ENCODE measurements around the gene CSMD2.
"Not testable (repeated sequence)": the region's sequence is repeated elsewhere in the genome, so short reads cannot be mapped to it uniquely, and the experiment has no call there.

CSMD2 gene

DNA sequence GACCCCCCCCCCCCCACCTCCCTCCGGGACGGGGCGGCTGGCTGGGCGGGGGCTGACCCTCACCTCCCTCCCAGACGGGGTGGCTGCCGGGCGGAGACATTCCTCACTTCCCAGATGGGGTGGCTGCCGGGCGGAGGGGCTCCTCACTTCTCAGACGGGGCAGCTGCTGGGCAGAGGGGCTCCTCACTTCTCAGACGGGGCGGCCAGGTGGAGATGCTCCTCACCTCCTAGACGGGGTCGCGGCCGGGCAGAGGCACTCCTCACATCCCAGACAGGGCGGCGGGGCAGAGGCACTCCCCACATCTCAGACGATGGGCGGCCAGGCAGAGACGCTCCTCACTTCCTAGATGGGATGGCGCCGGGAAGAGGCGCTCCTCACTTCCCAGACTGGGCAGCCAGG, 655.8 kb downstream of the CSMD2 start:
- DNase-seq: not testable (repeated sequence)

- no peak for DNase-seq
Observed at GRCh38 chr1:33508151-33508550, 656.9 kb downstream of the CSMD2 start.

DNA sequence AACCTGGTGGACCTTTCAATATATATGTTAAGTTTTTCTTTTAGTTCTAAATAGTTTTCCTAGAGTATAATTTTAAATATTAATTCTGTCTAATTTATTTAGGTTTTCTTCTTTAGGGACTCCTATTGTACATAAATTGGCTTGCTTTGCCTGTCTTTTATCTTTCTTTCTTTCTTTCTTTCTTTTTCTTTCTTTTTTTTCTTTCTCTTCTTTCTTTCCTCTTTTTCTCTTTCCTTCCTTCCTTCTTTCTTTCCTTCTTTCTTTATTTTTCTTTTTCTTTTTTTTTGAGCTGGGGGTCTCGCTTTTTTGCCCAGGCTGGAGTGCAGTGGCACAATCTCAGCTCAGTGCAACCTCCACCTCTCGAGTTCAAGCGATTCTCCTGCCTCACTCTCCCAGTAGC, 657.4 kb downstream of the CSMD2 start:
- DNase-seq: no peak

- DNase-seq: no peak
Observed at GRCh38 chr1:33503506-33503905, 661.5 kb downstream of the CSMD2 start.

- DNase-seq: no peak
Observed at GRCh38 chr1:33502726-33503125, 662.3 kb downstream of the CSMD2 start.

DNA sequence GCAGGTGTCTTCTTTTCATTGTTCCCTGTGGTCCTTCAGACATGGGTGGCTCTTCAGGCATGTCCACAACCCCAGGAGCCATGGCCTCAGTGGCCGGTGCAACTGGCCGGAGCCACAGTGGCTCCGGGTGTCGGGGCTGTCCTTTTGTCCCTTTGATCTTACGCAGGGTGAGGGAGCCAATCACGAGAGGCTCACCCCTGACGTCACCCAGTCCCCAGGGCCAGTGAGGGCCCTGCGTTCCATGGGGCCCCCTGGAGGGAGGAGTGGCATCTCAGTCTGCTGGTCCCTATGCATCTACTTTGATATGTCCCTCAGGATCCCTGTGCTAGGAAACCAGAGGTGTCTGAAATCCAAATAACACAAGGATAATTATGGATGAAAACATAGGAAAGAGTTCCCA, 663.3 kb downstream of the CSMD2 start:
- DNase-seq: no peak

- DNase-seq: no peak
Observed at GRCh38 chr1:33501309-33501708, 663.7 kb downstream of the CSMD2 start.

- DNase-seq: no peak
Observed at GRCh38 chr1:33500547-33500946, 664.5 kb downstream of the CSMD2 start.

DNA sequence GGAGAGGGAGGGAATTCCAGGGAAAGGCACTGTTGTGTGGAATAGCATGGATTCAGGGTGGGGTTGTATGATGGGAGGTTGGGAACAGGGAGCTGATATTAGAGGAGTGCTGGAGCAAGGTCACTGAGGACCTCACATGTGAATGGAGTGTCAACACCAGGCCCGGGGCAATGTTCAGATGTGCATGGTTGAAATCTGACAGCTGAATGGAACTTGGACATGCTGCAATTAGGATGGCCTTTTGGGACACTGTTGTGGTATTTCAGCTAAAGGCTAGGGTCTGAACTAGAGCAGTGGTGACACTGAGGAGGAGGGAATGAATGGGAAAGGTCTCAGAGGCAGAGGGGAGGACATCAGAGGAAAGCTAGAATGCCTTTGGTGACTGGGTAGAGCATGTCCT, 667.6 kb downstream of the CSMD2 start:
- DNase-seq: no peak

GRCh38 chr1:33494929-33495328, 670.1 kb downstream of the CSMD2 start:
- no peak for DNase-seq

DNA sequence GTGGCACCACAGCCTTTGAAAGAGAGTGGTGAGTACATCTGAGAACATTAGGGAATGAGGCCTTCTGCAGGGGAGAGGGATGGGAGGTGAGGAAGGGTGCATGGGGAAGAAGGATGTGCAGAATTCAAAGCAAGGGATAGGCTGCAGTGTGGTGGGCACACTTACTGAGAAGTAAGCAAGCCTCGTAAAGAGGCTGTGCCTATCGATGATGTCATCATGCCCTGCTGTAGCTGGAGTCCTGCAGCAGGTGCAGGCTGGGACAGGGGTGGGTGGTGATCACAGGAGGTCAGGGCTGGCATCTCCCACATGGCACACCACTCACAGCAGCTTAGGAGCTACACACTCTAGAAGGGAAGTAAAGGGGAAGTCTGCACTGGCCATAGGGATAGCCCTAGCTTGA, 676.4 kb downstream of the CSMD2 start:
- DNase-seq: no peak

DNA sequence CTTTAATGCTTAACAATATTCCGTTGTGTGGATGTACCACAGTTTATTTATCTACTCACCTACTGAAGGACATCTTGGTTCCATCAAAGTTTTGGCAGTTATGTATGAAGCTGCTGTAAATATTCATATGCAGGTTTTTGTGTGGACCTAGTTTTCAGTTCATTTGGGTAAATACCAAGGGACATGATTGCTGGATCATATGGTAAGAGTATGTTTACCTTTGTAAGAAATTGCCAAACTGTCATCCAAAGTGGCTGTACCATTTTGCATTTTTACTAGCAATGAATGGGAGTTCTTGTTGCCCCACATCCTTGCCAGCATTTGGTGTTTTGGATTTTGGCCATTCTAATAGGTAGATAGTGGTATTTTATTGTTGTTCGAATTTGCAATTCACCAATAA, 682.6 kb downstream of the CSMD2 start:
- DNase-seq: no peak

GRCh38 chr1:33477451-33477850, 687.6 kb downstream of the CSMD2 start:
- no peak for DNase-seq

DNA sequence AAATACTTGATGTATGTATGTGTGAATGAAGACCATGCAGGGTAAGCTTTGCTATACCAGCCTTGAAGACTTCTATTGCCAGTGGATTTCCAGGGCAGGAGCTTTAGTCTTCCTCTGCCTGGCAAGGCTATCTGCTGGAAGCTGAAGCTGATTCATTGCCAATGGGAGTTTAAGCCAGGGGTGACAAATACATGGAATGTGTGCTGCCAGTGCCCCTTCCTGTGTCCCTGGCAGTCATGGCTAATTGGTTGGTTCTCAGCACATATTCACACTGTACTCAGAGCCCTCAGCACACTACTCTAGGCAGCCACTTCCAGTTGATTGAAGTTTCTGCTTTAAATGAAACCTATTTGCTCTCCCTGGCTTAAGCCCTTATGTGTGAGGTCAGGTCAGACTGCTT, 691.1 kb downstream of the CSMD2 start:
- DNase-seq: no peak

GRCh38 chr1:33472269-33472980, 692.6 kb downstream of the CSMD2 start, which contains the start of gene ZSCAN20:
ZSCAN20 (plus strand) TSS chr1:33472645; CDS start chr1:33479289, 6,644 bp downstream.
- peak; percentile 85 to 89 for DNase-seq

DNA sequence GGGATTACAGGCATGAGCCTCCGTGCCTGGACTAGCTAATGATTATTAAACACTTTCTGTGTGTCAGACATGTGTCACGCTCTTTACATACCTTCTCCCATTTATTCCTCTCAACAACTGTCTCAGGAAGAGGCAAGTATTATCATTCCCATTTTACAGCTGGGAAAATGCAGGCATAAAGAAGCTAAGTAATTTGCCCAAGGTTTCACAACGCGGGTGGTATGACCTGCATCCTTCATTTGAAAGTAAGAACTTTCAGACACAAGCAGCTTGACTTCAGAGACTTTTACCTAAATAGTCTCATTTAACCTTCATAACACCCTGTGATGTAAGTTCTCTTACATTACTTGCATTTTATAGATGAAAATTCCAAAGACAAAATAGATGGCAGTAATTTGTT, 693.6 kb downstream of the CSMD2 start:
- DNase-seq: no peak

GRCh38 chr1:33470495-33471012, 694.5 kb downstream of the CSMD2 start:
- DNase-seq: peak; percentile 57 to 62

- DNase-seq: no peak
Observed at GRCh38 chr1:33469691-33470090, 695.3 kb downstream of the CSMD2 start.

- no peak for DNase-seq
Observed at GRCh38 chr1:33468967-33469366, 696.1 kb downstream of the CSMD2 start.

DNA sequence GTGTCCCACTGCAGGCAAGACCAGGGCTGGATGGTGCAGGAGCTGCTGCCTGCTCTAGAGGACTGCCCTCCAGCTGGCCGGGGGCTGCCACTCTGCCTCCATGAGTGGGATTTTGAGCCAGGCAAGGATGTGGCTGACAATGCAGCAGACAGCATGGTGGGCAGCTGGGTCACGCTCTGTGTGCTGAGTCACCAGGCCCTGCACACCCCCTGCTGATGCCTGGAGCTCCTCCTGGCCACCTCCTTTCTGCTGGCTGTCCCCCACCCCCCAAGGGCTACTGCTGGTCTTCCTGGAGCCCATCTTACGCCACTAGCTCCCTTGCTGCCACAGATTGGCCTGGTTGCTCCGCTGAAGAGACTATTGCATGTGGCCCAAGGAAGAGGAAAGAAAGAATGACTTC, 696.5 kb downstream of the CSMD2 start:
- DNase-seq: no peak

DNA sequence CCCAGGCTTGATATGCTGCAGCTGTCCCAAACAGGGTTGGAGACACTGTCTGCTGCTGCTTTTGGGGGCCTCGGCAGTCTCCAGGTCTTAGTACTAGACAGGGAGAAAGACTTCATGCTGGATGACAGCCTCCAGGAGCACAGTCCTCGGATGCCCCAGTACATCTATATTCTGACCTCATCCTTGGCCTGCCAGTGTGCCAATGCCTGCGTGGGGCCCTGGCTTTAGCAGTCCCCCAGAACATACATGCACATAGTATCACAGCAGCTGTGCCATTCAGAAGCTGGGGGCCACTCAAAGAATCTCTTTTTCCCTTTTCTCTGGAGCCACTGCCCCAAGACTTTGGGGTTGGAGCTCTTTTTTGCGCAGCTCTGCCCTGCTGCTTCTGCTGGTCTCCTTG, 697.0 kb downstream of the CSMD2 start:
- no peak for DNase-seq

DNA sequence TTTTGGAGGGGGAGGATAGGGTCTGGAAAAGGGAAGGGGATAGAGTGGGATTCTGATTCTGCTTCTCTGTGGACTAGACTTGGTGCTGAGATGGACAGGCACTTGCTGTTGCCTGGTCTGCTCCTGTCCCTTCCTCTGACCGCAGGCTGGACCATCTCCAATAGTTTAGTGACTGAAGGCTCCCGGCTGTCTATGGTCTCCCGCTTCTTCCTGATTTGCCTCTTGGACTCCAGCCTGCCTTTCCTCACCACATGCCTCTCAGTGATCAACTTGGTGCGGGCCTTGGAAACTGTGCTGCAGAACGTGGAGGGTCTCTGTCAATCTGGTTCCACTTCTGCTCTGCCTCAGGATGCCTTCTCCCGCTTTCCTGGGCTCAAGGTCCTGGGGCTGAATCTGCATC, 698.9 kb downstream of the CSMD2 start:
- no peak for DNase-seq

- no peak for DNase-seq
Observed at GRCh38 chr1:33465316-33465715, 699.7 kb downstream of the CSMD2 start.

- DNase-seq: no peak
Observed at GRCh38 chr1:33464552-33464951, 700.5 kb downstream of the CSMD2 start.

Measured in CD4-positive, alpha-beta T cell treated with Interferon alpha-2 for 1 hour (primary cell).